HepG2 (cell line): ENCODE measurements around the gene IMPDH2. TPM values are rescaled to one million over a fixed set of nuclear protein-coding genes. Genes with fewer than 3 reads are reported as not detected.

Experiments
- AKAP8 ChIP-seq: sonication (generic); formaldehyde crosslinking; IDR thresholded peaks from 2 replicates; pipeline ENCODE4 v1.5.1; 2020; ENCODE audit warnings: mild to moderate bottlenecking, missing genetic modification reagents
- CCDC6 ChIP-seq: sonication (generic); formaldehyde crosslinking; IDR thresholded peaks from 2 replicates; pipeline ENCODE4 v1.8.1; 2022; ENCODE audit warnings: mild to moderate bottlenecking, missing genetic modification reagents, moderate library complexity
- EHMT2 ChIP-seq: fragments of 200-600 bp; sonication (generic); IDR thresholded peaks from 2 replicates; pipeline ENCODE4 v1.7.0; 2017; ENCODE audit warnings: antibody characterized with exemption, low read depth, low read length, borderline replicate concordance
- GZF1 ChIP-seq: sonication (generic); formaldehyde crosslinking; IDR thresholded peaks from 2 replicates; pipeline ENCODE4 v1.5.1; 2020; ENCODE audit warnings: mild to moderate bottlenecking, missing genetic modification reagents
- HDAC2 ChIP-seq: sonication (generic); formaldehyde crosslinking; IDR thresholded peaks from 2 replicates; pipeline ENCODE4 v1.4.0; 2020; ENCODE audit warnings: missing genetic modification reagents
- HIVEP1 ChIP-seq: sonication (generic); formaldehyde crosslinking; IDR thresholded peaks from 2 replicates; pipeline ENCODE4 v1.4.0; 2020; ENCODE audit warnings: mild to moderate bottlenecking, missing genetic modification reagents
- HOXA3 ChIP-seq: sonication (generic); formaldehyde crosslinking; IDR thresholded peaks from 2 replicates; pipeline ENCODE4 v1.5.0; 2020; ENCODE audit warnings: missing genetic modification reagents
- KAT8 ChIP-seq: IDR thresholded peaks from 2 replicates; pipeline ENCODE4 v1.6.1; 2016; ENCODE audit warnings: missing genetic modification reagents, missing compliant biosample characterization
- KDM5B ChIP-seq: sonication (generic); formaldehyde crosslinking; IDR thresholded peaks from 2 replicates; pipeline ENCODE4 v1.4.0; 2020; ENCODE audit warnings: missing genetic modification reagents, mild to moderate bottlenecking, borderline replicate concordance
- KLF9 ChIP-seq: IDR thresholded peaks from 2 replicates; pipeline ENCODE4 v1.6.1; 2016; ENCODE audit warnings: low read depth
- NR2C2 ChIP-seq: sonication (generic); formaldehyde crosslinking; IDR thresholded peaks from 2 replicates; pipeline ENCODE4 v1.4.0; 2020; ENCODE audit warnings: missing genetic modification reagents, mild to moderate bottlenecking, moderate library complexity, borderline replicate concordance
- PHF5A ChIP-seq: IDR thresholded peaks from one replicate; pipeline ENCODE4 v1.6.1; 2018; ENCODE audit warnings: low read depth, missing genetic modification reagents; ENCODE audit not compliant: unreplicated experiment
- REPIN1 ChIP-seq: sonication (generic); formaldehyde crosslinking; IDR thresholded peaks from 2 replicates; pipeline ENCODE4 v1.8.0; 2022; ENCODE audit warnings: missing genetic modification reagents, low read depth, mild to moderate bottlenecking, borderline replicate concordance
- SATB2 ChIP-seq: sonication (generic); formaldehyde crosslinking; IDR thresholded peaks from 2 replicates; pipeline ENCODE4 v1.5.0; 2020; ENCODE audit warnings: missing genetic modification reagents
- SMAD9 ChIP-seq: sonication (generic); formaldehyde crosslinking; IDR thresholded peaks from 2 replicates; pipeline ENCODE4 v1.5.1; 2020; ENCODE audit warnings: mild to moderate bottlenecking, missing genetic modification reagents
- SPEN ChIP-seq: sonication (generic); formaldehyde crosslinking; IDR thresholded peaks from 2 replicates; pipeline ENCODE4 v1.5.1; 2020; ENCODE audit warnings: low read depth, mild to moderate bottlenecking, missing genetic modification reagents
- ZMYM4 ChIP-seq: sonication (generic); formaldehyde crosslinking; IDR thresholded peaks from 2 replicates; pipeline ENCODE4 v1.8.1; 2023; ENCODE audit warnings: mild to moderate bottlenecking, missing genetic modification reagents
- ZNF235 ChIP-seq: sonication (generic); formaldehyde crosslinking; IDR thresholded peaks from 2 replicates; pipeline ENCODE4 v1.8.1; 2023; ENCODE audit warnings: mild to moderate bottlenecking, missing genetic modification reagents, borderline replicate concordance
- ZNF329 ChIP-seq: sonication (generic); formaldehyde crosslinking; IDR thresholded peaks from 2 replicates; pipeline ENCODE4 v1.9.0; 2021; ENCODE audit warnings: low read depth, mild to moderate bottlenecking, missing genetic modification reagents
- ZNF335 ChIP-seq: sonication (generic); formaldehyde crosslinking; IDR thresholded peaks from 2 replicates; pipeline ENCODE4 v1.4.0; 2020; ENCODE audit warnings: missing genetic modification reagents
- ZNF432 ChIP-seq: sonication (generic); formaldehyde crosslinking; IDR thresholded peaks from 2 replicates; pipeline ENCODE4 v1.5.0; 2020; ENCODE audit warnings: missing genetic modification reagents, mild to moderate bottlenecking, borderline replicate concordance
- ZNF589 ChIP-seq: sonication (generic); formaldehyde crosslinking; conservative IDR thresholded peaks from 2 replicates; pipeline ENCODE4 v1.8.0; 2022; ENCODE audit warnings: mild to moderate bottlenecking, moderate library complexity, missing genetic modification reagents
- ZNF772 ChIP-seq: sonication (generic); formaldehyde crosslinking; IDR thresholded peaks from 2 replicates; pipeline ENCODE4 v1.5.0; 2020; ENCODE audit warnings: mild to moderate bottlenecking, missing genetic modification reagents
- ZNF773 ChIP-seq: sonication (generic); formaldehyde crosslinking; IDR thresholded peaks from 2 replicates; pipeline ENCODE4 v1.4.0; 2020; ENCODE audit warnings: missing genetic modification reagents, borderline replicate concordance
- ZNF780A ChIP-seq: sonication (generic); formaldehyde crosslinking; IDR thresholded peaks from 2 replicates; pipeline ENCODE4 v1.8.0; 2022; ENCODE audit warnings: mild to moderate bottlenecking, missing genetic modification reagents, moderate library complexity
- ZSCAN20 ChIP-seq: sonication (generic); formaldehyde crosslinking; IDR thresholded peaks from 2 replicates; pipeline ENCODE4 v1.4.0; 2020; ENCODE audit warnings: missing genetic modification reagents, mild to moderate bottlenecking, borderline replicate concordance
- polyA plus RNA-seq, 8 experiments: library from polyadenylated mRNA; depleted of rRNA in 3 of 8; stranded (reverse) in 7 of 8; unstranded in 1 of 8; fragments of >200 nt; fragmentation: Illumina TruSeq in 4 of 8; extraction: Trizol in 4 of 8; gene quantifications; 2 replicates each; pipeline versions ENCODE4 v1.2.1 to v1.2.3, GENCODE V29; 2011 to 2016; ENCODE audit warnings: low read depth in 4 of 8, missing spikeins in 1 of 8, mixed read lengths in 1 of 8; ENCODE audit not compliant: insufficient read depth in 1 of 8
- total RNA-seq, 5 experiments: library from RNA; depleted of rRNA; stranded (reverse); fragments of >200 nt; fragmentation: Illumina TruSeq; extraction: Trizol; gene quantifications; 2 replicates each; pipeline ENCODE4 v1.2.3, GENCODE V29; 2016; ENCODE audit warnings: low read depth in 1 of 5
- TF ChIP-seq, protein P1 (sequence below): sonication (generic); formaldehyde crosslinking; IDR thresholded peaks from 2 replicates; pipeline ENCODE4 v1.8.0; 2022; ENCODE audit warnings: low read depth, missing genetic modification reagents
- TF ChIP-seq, protein P2 (sequence below): sonication (generic); formaldehyde crosslinking; IDR thresholded peaks from 2 replicates; pipeline ENCODE4 v1.4.0; 2020; ENCODE audit warnings: missing genetic modification reagents, mild to moderate bottlenecking, borderline replicate concordance

The IMPDH2 gene
- total and polyA plus RNA-seq, 2 of the 13 experiments (the other 11 are each of a cell fraction or from before 2014, with no cell fraction given), result 248 to 260 TPM

DNA sequence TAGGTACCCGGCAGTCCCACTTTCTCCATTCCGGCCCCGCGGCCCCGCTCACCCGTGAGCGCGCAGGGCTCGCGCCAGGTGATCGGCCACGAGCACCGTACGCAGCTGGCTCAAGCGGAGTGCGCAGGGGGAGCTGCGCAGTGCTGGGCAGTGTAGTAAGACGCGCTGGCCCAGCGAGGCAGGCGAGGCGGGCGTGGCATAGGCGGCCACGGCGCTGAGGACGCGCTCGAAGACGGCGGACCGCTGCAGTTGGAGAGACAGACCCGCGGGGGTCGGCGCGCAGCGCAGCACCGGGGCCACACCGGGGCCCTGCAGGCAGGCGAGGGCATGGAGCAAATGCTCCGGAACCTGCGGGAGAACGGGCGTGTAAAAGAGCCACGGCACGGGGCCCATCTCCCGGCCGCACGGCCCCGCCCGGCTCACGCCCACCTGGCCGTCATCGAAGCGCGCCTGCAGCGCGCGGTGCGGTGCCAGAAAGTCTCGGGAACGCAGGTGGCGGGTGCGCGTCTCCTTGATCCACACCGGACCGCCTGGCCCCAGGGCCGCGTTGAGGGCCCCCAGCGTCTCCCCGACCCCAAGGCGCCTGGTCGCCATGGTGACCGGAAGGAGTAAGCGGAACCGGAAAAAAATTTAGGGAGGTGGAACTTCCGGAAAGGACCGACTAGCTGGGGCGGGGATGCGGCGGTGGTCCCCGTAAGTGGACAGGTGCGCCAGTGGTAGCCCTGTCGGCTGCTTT is 11.1 kb downstream of the IMPDH2 start, which contains the start of gene DALRD3 (continued):
- TF ChIP-seq, protein P1, sequence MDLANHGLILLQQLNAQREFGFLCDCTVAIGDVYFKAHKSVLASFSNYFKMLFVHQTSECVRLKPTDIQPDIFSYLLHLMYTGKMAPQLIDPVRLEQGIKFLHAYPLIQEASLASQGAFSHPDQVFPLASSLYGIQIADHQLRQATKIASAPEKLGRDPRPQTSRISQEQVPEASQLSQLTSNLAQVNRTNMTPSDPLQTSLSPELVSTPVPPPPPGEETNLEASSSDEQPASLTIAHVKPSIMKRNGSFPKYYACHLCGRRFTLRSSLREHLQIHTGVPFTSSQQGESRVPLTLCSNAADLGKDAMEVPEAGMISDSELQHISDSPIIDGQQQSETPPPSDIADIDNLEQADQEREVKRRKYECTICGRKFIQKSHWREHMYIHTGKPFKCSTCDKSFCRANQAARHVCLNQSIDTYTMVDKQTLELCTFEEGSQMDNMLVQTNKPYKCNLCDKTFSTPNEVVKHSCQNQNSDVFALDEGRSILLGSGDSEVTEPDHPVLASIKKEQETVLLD, result peak; percentile 76
- TF ChIP-seq ZNF432 (CRISPR knock-in tag) (no peak), ZSCAN20 (peak; percentile 45; the same call in 1 of the 2 replicates), HOXA3 (CRISPR knock-in tag) (peak; percentile 71), KLF9 (CRISPR knock-in tag) (no peak), KAT8 (CRISPR knock-in tag) (peak; percentile 74), ZNF589 (CRISPR knock-in tag) (peak; percentile 71; the same call in 1 of the 2 replicates), HDAC2 (CRISPR knock-in tag) (peak; percentile 35; the same call in 1 of the 2 replicates), ZNF329 (CRISPR knock-in tag) (no peak; the same call in 1 of the 2 replicates), HIVEP1 (peak; percentile 75; the same call in 1 of the 2 replicates), AKAP8 (CRISPR knock-in tag) (peak; percentile 99), GZF1 (CRISPR knock-in tag) (peak; percentile 22; the same call in 1 of the 2 replicates), ZMYM4 (CRISPR knock-in tag) (peak; percentile 57; the same call in 1 of the 2 replicates), ZNF773 (CRISPR knock-in tag) (no peak), REPIN1 (no peak), SATB2 (CRISPR knock-in tag) (no peak), PHF5A (peak; percentile 76), ZNF235 (CRISPR knock-in tag) (peak; percentile 75), ZNF772 (CRISPR knock-in tag) (peak; percentile 91), CCDC6 (CRISPR knock-in tag) (peak; percentile 63; the same call in 1 of the 2 replicates), NR2C2 (CRISPR knock-in tag) (peak; percentile 70; the same call in 1 of the 2 replicates), ZNF780A (0 out of 2 replicates have a peak, but pooled peaks have one; percentile 51), ZNF335 (CRISPR knock-in tag) (no peak), KDM5B (CRISPR knock-in tag) (peak; percentile 85; the same call in 1 of the 2 replicates), SMAD9 (CRISPR knock-in tag) (no peak), SPEN (peak; percentile 36), EHMT2 (no peak)
- TF ChIP-seq, protein P2, sequence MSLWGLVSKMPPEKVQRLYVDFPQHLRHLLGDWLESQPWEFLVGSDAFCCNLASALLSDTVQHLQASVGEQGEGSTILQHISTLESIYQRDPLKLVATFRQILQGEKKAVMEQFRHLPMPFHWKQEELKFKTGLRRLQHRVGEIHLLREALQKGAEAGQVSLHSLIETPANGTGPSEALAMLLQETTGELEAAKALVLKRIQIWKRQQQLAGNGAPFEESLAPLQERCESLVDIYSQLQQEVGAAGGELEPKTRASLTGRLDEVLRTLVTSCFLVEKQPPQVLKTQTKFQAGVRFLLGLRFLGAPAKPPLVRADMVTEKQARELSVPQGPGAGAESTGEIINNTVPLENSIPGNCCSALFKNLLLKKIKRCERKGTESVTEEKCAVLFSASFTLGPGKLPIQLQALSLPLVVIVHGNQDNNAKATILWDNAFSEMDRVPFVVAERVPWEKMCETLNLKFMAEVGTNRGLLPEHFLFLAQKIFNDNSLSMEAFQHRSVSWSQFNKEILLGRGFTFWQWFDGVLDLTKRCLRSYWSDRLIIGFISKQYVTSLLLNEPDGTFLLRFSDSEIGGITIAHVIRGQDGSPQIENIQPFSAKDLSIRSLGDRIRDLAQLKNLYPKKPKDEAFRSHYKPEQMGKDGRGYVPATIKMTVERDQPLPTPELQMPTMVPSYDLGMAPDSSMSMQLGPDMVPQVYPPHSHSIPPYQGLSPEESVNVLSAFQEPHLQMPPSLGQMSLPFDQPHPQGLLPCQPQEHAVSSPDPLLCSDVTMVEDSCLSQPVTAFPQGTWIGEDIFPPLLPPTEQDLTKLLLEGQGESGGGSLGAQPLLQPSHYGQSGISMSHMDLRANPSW (CRISPR knock-in tag), result peak; percentile 67; the same call in 1 of the 2 replicates
